GM10248 (cell line): Measurements from ENCODE around the gene NUMB.
"Not testable (repeated sequence)": the region's sequence is repeated elsewhere in the genome, so short reads cannot be mapped to it uniquely, and the experiment has no call there.

Experiments used
- CTCF ChIA-PET: fragments of 300-600 bp; sonication (Branson Sonifier 250); formaldehyde crosslinking; extraction: SDS; loops from one replicate; lab custom pipeline; 2021; ENCODE audit warnings: antibody characterized with exemption; lab: Yijun Ruan, JAX
- POLR2A ChIA-PET: fragments of 350-650 bp; sonication (Branson Sonifier 250); formaldehyde crosslinking; extraction: SDS; loops from one replicate; lab custom pipeline; 2020; ENCODE audit warnings: antibody characterized with exemption; lab: Yijun Ruan, JAX
- DNase-seq: peaks from one replicate; pipeline ENCODE4 v3.0.0; 2012; ENCODE audit errors: extremely low spot score
- CTCF ChIP-seq: IDR thresholded peaks from 2 replicates; pipeline ENCODE4 v1.5.1; 2012; ENCODE audit warnings: mild to moderate bottlenecking, low read depth; ENCODE audit errors: extremely low read depth, missing control alignments, control extremely low read depth

Gene NUMB

GRCh38 chr14:73365727-73366126 is 92.6 kb downstream of the NUMB start:
- CTCF ChIA-PET = interaction anchor here (0.9 to 1.2 kb wide), 2 partner anchors 17 to 34 kb away, joined by 3 to 4 read pairs; no protein-coding TSS in a partner anchor
- POLR2A ChIA-PET = no interaction called here
- no peak for TF ChIP-seq CTCF
- no peak for DNase-seq

GRCh38 chr14:73364559-73364958 is 93.8 kb downstream of the NUMB start:
- TF ChIP-seq CTCF = no peak
- no peak for DNase-seq
- ChIA-PET POLR2A (no interaction called here), CTCF (interaction anchor here (1.2 kb wide), 1 partner anchor 16 kb away, joined by 4 read pairs; no protein-coding TSS in a partner anchor)

GRCh38 chr14:73359445-73359844 is 98.9 kb downstream of the NUMB start:
- DNase-seq = no peak
- POLR2A ChIA-PET = no interaction called here

GRCh38 chr14:73358187-73358586 is 100.2 kb downstream of the NUMB start:
- no peak for TF ChIP-seq CTCF
- ChIA-PET CTCF (interaction anchor here (0.7 to 1.2 kb wide), 3 partner anchors 31 to 1128 kb away, joined by 3 to 4 read pairs (median 3); no protein-coding TSS in a partner anchor), POLR2A (no interaction called here)
- DNase-seq = no peak

More at GRCh38 chr14:73359445-73359844, 98.9 kb downstream of the NUMB start:
- CTCF ChIA-PET = interaction anchor here (0.9 to 1.9 kb wide), 3 partner anchors 15 to 30 kb away, joined by 3 to 4 read pairs (median 3); no protein-coding TSS in a partner anchor
- TF ChIP-seq CTCF = no peak

GRCh38 chr14:73349091-73349490 is 109.3 kb downstream of the NUMB start:
- CTCF ChIA-PET = interaction anchor here (1.3 kb wide), 2 partner anchors 16 to 54 kb away, joined by 4 to 6 read pairs; no protein-coding TSS in a partner anchor
- POLR2A ChIA-PET, DNase-seq: not testable (repeated sequence)

GRCh38 chr14:73344319-73344718 is 114.0 kb downstream of the NUMB start:
- POLR2A ChIA-PET = no interaction called here
- no peak for TF ChIP-seq CTCF
- no peak for DNase-seq
- CTCF ChIA-PET = interaction anchor here (1.2 to 1.4 kb wide), 2 partner anchors 16 to 25 kb away, joined by 3 to 4 read pairs; no protein-coding TSS in a partner anchor

GRCh38 chr14:73342670-73343069 is 115.7 kb downstream of the NUMB start:
- TF ChIP-seq CTCF = no peak
- ChIA-PET POLR2A (no interaction called here), CTCF (interaction anchor here (0.9 to 1.5 kb wide), 2 partner anchors 11 to 29 kb away, joined by 3 read pairs; no protein-coding TSS in a partner anchor)
- DNase-seq = no peak
